Activated naive CD8-positive, alpha-beta T cell treated with anti-CD3 and anti-CD28 coated beads, Interleukin-2, amount 10 ng/mL, durations not matched to agents 7 days and 5 days (primary cell): ENCODE measurements around the gene RBP5. TPM values are rescaled to one million over a fixed set of nuclear protein-coding genes. Genes with fewer than 3 reads are reported as not detected.

Source experiments
- ATAC-seq: fragments of 150-1000 bp; cut with Tn5 transposase; one replicate; pipeline ENCODE4 v1.10.0; 2021; ENCODE audit warnings: low read depth, moderate library complexity
- POLR2A ChIA-PET: fragments of 350-600 bp; sonication (Branson Sonifier 250); formaldehyde crosslinking; loops from one replicate; lab custom pipeline; 2021; ENCODE audit warnings: antibody characterized with exemption; lab: Charles Lee
- DNase-seq: peaks from one replicate; pipeline ENCODE4 v3.0.0; 2021
- H3K27ac Mint-ChIP-seq: one replicate; pipeline ENCODE4 v1.8.0; 2022; ENCODE audit warnings: mild to moderate bottlenecking, mixed read lengths
- H3K27me3 Mint-ChIP-seq: one replicate; pipeline ENCODE4 v1.8.0; 2022; ENCODE audit warnings: mild to moderate bottlenecking, moderate library complexity, mixed read lengths
- H3K36me3 Mint-ChIP-seq: one replicate; pipeline ENCODE4 v1.8.0; 2021; ENCODE audit warnings: mild to moderate bottlenecking, mixed read lengths
- H3K4me1 Mint-ChIP-seq: one replicate; pipeline ENCODE4 v1.8.0; 2021; ENCODE audit warnings: mixed read lengths
- H3K4me3 Mint-ChIP-seq: one replicate; pipeline ENCODE4 v1.8.0; 2022; ENCODE audit warnings: mild to moderate bottlenecking, moderate library complexity, mixed read lengths
- H3K9me3 Mint-ChIP-seq: one replicate; pipeline ENCODE4 v1.8.0; 2021; ENCODE audit warnings: mixed read lengths
- total RNA-seq, 2 experiments: library from RNA; stranded (reverse); gene quantifications; one replicate each; pipeline ENCODE4 v1.2.3, GENCODE V29; 2021

Gene RBP5
- total RNA-seq, 2 experiments from 2014 or later, result 0.58 to 1.3 TPM

DNA sequence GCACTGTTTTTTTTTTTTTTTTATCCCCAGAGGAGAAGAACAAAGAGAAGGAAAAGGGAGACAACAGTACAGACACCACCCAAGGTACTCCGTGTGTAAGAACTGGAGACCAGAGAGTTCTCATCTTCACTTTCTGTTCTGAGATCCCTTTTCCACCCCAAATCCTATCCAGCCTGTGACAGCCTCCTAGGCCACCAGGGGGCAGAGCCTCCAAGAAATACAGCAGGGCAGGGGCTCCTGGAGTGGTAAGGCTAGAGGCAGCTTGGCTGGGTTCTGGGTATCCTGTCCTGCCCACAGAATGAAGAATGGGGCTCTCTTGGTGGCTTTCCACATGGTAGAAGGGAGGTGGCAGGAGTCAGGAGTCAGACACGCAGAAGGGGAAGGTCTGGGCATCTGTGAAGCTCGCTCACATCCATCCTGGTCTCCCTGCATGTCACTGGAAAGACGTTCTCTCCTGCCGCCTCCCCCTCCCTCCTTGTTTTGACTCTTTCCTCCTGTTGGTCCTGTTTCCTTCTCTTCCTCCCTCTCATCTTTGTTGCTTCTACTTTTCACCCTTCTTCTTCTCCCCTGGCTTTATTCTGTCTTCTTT, 13.5 kb upstream of the RBP5 start:
- Mint-ChIP-seq H3K36me3 (peaks cover 49% of the 10 kb centered on the region), H3K27ac (no peak overlapping the region), H3K4me3 (no peak overlapping the region), H3K4me1 (peaks cover 10% of the 10 kb centered on the region), H3K9me3 (no peaks in the 10 kb centered on the region), H3K27me3 (no peaks in the 10 kb centered on the region)
- DNase-seq (peak; percentile 63), ATAC-seq (peak; percentile 72)
- POLR2A ChIA-PET, result interaction anchor here (1.3 kb wide), 1 partner anchor 199 kb away, joined by 3 read pairs; the partner anchor contains the start of genes C12orf57 and RNU7-1

DNA sequence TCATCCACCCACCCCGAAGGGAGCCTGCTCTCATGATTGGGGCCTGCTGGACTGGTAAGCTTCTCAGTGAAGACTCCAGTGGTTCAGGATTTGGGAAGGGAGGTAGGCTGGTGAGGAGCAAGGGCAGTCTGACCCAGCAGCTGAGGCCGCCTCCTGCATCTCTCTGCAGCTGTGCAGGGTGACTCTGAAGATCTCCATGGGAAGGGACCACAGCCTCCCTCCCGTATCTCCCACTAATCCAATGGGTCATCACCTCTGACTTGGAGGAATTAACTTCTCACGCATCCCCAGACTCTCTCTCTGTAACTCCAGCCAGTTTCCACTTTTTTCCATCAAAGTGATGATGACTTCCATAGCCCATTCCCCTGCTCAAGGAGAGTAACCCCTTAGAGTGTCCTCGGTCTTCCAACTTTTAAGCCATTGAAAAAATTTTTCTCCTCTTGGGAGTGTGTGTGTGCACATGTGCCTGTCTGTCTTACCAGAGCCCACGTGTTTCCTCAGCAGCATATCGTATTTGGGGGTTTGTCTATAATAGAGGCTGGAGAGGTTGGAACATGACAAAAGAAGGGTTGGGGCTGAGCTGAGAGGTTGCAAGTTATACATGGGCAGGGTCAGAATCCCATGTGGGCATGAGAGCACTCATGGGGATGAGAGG, 12.8 kb upstream of the RBP5 start:
- Mint-ChIP-seq H3K27me3 (no peaks in the 10 kb centered on the region), H3K36me3 (peaks cover 47% of the 10 kb centered on the region), H3K9me3 (no peaks in the 10 kb centered on the region), H3K4me3 (no peak overlapping the region), H3K27ac (no peak overlapping the region), H3K4me1 (peaks cover 8% of the 10 kb centered on the region)
- POLR2A ChIA-PET, result interaction anchor here (1.3 kb wide), 1 partner anchor 198 kb away, joined by 3 read pairs; the partner anchor contains the start of genes C12orf57 and RNU7-1
- DNase-seq (no peak), ATAC-seq (no peak)

DNA sequence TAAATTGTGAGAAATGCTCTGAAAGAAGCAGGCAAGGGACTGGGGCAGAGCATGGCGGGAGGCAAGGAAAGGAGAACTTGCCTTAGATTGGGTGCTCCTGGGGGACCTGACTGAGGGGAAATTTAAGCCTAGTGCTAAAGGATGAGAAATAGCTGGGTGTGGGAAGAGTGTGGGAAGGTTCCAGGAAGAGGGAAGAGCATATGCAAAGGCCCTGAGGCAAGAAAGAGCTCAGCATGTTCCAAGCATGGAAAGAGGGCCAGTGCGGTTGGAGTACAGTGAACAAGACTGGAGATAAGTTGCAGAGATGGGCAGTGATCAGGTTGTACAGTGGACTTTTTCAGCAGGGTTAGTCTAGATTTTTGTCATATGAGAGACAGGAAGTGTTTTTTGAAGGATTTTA, 10.5 kb upstream of the RBP5 start:
- Mint-ChIP-seq H3K27ac (no peak overlapping the region), H3K27me3 (no peaks in the 10 kb centered on the region), H3K4me3 (no peak overlapping the region), H3K9me3 (no peaks in the 10 kb centered on the region), H3K36me3 (peaks cover 50% of the 10 kb centered on the region), H3K4me1 (peaks cover 8% of the 10 kb centered on the region)
- DNase-seq (no peak), ATAC-seq (no peak)
- POLR2A ChIA-PET, result no interaction called here

DNA sequence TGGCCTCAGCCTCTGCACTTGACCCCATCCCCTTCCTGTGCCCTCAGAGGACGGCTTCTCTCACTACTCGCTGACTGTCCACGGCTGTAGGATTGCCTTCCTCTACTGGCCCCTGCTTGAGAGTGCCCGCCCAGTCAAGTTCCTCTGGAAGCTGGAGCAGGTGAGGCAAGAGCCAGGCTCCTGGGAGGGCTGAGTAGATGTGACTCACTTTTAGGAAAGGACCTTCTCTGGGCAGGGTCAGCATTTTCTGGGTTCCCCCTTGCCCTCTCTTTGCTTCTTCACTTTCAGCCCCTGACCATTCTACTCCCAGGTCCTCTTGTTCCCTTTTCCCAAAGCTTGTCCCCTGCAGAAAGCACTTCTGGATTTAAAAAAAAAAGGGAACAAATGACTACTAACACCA, 9.2 kb upstream of the RBP5 start:
- H3K36me3 Mint-ChIP-seq, result peaks cover 51% of the 10 kb centered on the region
- POLR2A ChIA-PET, result no interaction called here
- no peak for ATAC-seq
- no peaks in the 10 kb centered on the region for H3K9me3 Mint-ChIP-seq
- H3K4me3 Mint-ChIP-seq, result no peak overlapping the region
- H3K27me3 Mint-ChIP-seq, result no peaks in the 10 kb centered on the region
- DNase-seq, result no peak
- no peak overlapping the region for H3K27ac Mint-ChIP-seq
- H3K4me1 Mint-ChIP-seq, result peaks cover 10% of the 10 kb centered on the region

DNA sequence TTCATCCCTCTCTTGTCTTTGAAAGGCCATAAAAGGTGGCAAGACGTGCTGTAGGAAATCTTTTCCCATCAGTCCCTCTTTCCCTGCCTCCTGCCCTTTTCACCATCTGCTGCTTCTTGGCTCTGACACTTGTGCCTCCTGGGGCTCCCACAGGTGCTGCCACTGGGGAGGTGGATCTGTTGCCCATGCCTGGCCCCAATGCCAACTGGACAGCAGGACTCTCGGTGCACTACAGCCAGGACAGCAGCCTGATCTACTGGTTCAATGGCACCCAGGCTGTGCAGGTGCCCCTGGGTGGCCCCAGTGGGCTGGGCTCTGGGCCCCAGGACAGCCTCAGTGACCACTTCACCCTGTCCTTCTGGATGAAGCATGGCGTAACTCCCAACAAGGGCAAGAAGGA, 8.0 kb upstream of the RBP5 start:
- Mint-ChIP-seq H3K9me3 (no peaks in the 10 kb centered on the region), H3K4me3 (no peak overlapping the region), H3K27me3 (no peaks in the 10 kb centered on the region), H3K27ac (no peak overlapping the region), H3K36me3 (peaks cover 53% of the 10 kb centered on the region), H3K4me1 (peaks cover 18% of the 10 kb centered on the region)
- DNase-seq, result no peak
- no peak for ATAC-seq
- POLR2A ChIA-PET, result no interaction called here

DNA sequence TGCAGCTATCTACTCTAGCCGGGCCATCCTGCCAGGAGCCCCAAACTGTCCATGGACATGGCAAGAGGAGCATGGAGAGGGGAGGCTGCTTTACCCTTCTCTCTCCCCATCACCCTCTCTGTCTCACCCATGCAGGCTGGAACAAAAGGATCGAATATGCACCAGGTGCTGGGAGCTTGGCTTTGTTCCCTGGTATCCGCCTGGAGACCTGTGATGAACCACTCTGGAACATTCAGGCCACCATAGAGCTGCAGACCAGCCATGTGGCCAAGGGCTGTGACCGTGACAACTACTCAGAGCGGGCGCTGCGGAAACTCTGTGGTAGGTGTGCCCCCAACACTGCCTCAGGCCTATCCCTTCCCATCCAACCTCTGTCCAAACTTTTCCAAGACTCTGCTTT, 7.4 kb upstream of the RBP5 start:
- Mint-ChIP-seq H3K27me3 (no peaks in the 10 kb centered on the region), H3K36me3 (peaks cover 50% of the 10 kb centered on the region), H3K27ac (no peak overlapping the region), H3K9me3 (no peaks in the 10 kb centered on the region), H3K4me3 (no peak overlapping the region), H3K4me1 (peaks cover 22% of the 10 kb centered on the region)
- POLR2A ChIA-PET, result no interaction called here
- DNase-seq (no peak), ATAC-seq (no peak)

DNA sequence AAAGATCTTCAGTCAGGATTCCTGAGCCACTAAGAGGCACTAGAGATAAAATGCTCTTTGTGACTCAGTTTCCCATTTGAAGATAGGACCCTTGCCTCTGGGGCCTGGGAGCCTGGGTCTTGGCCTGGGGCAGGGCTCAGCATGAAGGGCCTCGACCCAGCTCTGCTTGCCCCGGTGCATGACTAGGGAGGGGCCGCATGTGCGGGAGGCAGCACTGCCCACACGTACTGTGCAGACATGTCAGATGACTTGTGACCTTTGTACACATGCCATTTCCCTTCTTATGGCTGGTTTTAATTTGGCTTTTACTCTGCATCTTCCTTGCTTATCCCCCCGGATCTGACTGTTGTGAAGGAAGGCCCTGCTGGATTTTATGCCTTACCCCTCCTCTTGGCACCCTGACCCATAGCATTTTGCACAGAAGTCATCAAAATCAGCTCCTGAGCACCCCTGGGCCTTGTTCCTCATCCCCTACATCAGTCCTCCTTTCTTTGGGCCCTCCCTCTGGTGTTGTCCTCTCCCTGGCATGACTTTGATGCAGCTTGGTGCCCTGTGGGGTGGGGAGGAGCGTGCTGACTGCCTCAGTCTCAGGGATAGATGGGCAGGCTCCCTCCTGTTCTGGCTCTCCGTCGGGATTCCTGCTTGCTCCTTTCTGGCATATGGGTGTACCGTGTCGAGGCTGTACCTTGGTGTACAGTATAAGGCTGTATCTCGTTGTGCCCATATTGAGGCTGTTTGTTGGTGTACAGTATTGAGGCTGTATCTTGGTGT, 5.9 kb upstream of the RBP5 start:
- Mint-ChIP-seq H3K4me3 (no peak overlapping the region), H3K27me3 (no peaks in the 10 kb centered on the region), H3K27ac (no peak overlapping the region), H3K36me3 (peaks cover 45% of the 10 kb centered on the region), H3K4me1 (peaks cover 22% of the 10 kb centered on the region), H3K9me3 (no peaks in the 10 kb centered on the region)
- DNase-seq, result no peak
- no peak for ATAC-seq
- POLR2A ChIA-PET, result no interaction called here

DNA sequence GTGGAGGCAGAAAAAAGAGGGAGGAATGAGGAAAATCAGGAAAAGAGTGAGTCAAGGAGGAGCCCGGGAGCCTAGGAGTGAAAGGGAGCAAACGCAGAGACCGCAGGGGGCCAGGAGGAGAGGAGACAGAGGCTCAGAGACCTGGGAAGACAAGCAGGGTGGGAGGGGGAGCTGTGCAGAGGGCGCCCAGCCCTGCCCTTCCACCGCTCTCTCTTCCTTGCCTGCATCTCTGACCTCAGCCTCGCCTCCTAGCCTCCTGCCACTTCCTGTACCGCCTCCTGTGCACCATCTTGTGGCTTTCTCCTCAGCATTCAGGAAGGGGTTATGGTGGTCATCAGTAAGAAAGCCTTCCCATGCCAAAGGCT, 2.8 kb upstream of the RBP5 start:
- H3K9me3 Mint-ChIP-seq, result no peaks in the 10 kb centered on the region
- ATAC-seq, result peak; percentile 66

DNA sequence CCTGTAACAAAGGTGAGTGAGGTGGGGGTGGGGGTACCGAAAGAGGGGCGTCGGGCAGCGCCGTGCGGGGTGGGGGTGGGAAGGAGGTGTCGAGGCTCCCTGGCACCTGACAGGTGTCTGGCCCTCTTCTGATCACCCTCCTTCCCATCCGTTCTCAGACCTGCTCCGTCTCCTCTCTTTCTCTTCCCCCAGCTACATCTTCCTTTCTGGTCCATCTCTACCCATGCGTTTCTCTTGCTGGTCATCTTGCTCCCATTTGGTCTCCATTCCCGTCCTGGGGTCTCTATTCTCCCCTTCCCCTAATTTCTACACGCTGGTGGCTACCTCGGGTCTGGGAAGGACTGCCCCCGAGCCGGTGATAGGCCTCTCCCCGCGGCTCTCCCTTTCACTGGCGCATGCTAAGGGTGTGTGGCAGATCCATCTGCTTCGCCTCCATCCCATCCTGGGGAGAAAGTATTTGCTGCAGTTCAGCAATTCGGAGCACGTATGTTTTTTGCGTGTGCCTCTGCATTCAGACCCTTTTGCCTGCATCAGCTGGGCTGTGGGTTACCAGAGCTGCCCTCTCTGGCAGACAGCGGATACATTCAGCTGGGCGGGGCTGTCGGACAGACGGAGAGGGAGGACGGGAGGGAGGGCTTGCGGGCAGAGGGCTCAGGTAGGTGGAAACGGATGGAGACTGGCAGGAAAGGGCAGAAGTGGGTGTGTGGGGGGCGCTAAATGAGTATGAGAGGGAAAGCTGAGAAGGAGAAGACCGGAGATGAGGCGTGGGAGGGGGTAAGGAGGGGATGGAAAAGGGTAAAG, 2.2 kb upstream of the RBP5 start:
- Mint-ChIP-seq H3K4me3 (peak overlapping the region; percentile 97), H3K9me3 (no peaks in the 10 kb centered on the region), H3K36me3 (peaks cover 33% of the 10 kb centered on the region), H3K4me1 (peaks cover 30% of the 10 kb centered on the region), H3K27ac (peak overlapping the region; percentile 93), H3K27me3 (no peaks in the 10 kb centered on the region)
- POLR2A ChIA-PET, result interaction anchor here (0.8 to 3.0 kb wide), 4 partner anchors 23 to 193 kb away, joined by 3 to 12 read pairs (median 6); partner anchors contain the start of genes C12orf57 and RNU7-1
- peak; percentile 71 for DNase-seq
- peak; percentile 40 for ATAC-seq

More for the DNA sequence above, 2.8 kb upstream of the RBP5 start:
- Mint-ChIP-seq H3K27me3 (no peaks in the 10 kb centered on the region), H3K4me3 (peak overlapping the region; percentile 97), H3K4me1 (peaks cover 28% of the 10 kb centered on the region), H3K27ac (peak overlapping the region; percentile 93), H3K36me3 (peaks cover 35% of the 10 kb centered on the region)
- peak; percentile 66 for DNase-seq
- POLR2A ChIA-PET, result interaction anchor here (0.8 to 3.0 kb wide), 4 partner anchors 24 to 194 kb away, joined by 3 to 12 read pairs (median 6); partner anchors contain the start of genes C12orf57 and RNU7-1

DNA sequence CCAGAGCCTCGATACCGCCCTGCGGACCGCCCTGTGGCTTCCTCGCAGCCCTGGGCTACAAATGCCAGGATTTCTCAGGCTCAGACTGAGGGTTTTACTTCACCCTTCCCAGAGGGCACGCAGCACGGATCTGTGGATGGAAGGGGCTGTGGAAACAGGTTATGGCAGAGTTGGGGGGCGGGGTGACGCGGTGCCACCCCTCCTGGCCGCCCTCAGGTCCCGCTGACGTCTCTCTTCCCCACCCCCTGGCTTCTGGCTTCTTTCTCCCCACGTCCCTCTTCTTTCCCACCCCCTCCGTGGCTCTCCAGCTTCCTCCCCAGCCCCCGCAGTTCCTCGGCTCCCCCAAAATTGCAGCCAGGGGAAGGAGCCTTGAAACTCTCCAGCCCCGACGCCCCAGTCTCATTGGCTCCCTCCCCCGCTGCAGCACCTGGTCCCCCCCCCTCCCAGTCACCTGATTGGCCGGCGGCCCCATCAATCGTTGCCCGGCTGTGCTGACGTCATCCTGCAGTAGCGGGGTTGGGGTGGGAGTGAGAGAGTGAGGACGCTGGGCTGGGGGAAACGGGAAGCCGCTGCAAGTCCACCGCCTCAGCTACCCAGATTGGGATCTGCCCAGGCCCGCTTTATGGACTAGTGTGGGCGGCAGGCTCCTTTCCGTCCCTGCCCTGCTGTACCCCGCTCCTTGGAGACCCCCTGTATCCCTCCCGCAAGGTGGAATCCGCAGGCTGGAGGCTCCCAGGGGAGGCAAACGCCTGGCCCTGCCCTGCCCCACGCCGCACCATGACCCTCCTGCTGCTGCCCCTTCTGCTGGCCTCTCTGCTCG, 1.4 kb upstream of the RBP5 start, which contains the start of gene CLSTN3:
TSS of gene CLSTN3 (plus strand) at position 500 of the 820 bp plus-strand sequence. CDS start at position 778, 278 bp downstream.
- Mint-ChIP-seq H3K27ac (peak within 1 kb of the TSS; percentile 93), H3K36me3 (peaks cover 26% of the 10 kb centered on the region), H3K4me3 (peak within 1 kb of the TSS; percentile 97), H3K27me3 (no peaks in the 10 kb centered on the region), H3K4me1 (peaks cover 30% of the 10 kb centered on the region), H3K9me3 (no peaks in the 10 kb centered on the region)
- ATAC-seq, result peak; percentile 78
- POLR2A ChIA-PET, result interaction anchor here (1.0 to 3.0 kb wide), 4 partner anchors 22 to 186 kb away, joined by 3 to 12 read pairs (median 6); partner anchors contain the start of genes C12orf57, LPCAT3 and RNU7-1
- peak; percentile 88 for DNase-seq

DNA sequence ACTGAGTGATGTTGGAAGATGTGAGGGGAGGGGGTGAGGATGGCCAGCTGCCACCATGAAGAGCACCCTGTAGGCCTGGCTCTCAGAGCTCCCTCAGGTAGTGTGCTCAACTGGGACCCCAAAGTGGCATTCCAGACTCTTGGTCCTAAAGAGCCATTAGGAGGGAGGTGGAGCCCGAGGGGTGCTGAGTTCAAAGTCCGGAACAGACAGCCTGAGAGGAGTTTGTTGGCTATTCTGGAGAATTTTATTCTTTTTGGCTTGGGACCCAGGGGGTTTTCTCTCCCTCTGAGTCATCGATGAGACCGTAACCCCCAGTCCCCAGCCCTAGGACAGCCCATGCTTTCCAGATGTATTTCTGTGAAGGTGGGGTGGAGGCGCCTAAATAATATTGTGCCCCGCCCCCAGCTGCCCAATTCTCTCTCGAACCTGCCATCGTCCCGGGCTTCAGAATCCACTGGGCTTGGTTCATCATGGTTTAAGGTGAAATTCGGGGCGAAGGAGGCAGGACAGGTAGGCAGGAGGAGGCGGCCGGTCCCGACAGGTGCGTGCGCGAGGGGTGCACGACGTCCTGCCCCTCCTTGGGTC, 690 bp upstream of the RBP5 start:
- H3K9me3 Mint-ChIP-seq, result no peaks in the 10 kb centered on the region
- no peak for ATAC-seq
- peaks cover 29% of the 10 kb centered on the region for H3K4me1 Mint-ChIP-seq
- no peak for DNase-seq
- peak overlapping the region; percentile 93 for H3K27ac Mint-ChIP-seq
- H3K36me3 Mint-ChIP-seq, result peaks cover 21% of the 10 kb centered on the region
- peak overlapping the region; percentile 97 for H3K4me3 Mint-ChIP-seq
- POLR2A ChIA-PET, result interaction anchor here (0.5 to 3.0 kb wide), 4 partner anchors 21 to 253 kb away, joined by 3 to 12 read pairs (median 4); partner anchors contain the start of genes C12orf57, LPCAT3 and RNU7-1
- no peaks in the 10 kb centered on the region for H3K27me3 Mint-ChIP-seq
